Measurements from ENCODE around the gene UBE3C.
"Not testable (repeated sequence)": the region's sequence is repeated elsewhere in the genome, so short reads cannot be mapped to it uniquely, and the experiment has no call there.

UBE3C gene

DNA sequence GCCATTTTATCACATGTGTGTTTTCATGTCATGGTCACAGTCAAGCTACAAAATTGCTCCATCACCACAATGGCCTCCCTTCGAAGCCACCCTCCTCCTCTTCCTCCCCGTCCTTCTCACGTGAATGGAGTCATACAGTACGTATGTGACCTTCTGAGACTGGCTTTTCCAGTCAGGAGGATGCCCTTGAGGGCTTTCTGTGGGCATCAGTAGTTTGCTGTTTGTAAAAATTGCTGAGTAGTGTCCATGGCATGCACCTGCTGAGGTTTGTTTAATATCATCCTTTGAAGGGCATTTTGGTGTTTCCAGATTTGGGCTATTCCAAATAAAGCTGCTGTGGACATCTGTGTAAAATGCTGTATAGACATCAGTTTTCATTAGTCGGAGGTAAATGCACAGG, 5.9 kb upstream of the UBE3C start:
- DNase-seq: no peak

DNA sequence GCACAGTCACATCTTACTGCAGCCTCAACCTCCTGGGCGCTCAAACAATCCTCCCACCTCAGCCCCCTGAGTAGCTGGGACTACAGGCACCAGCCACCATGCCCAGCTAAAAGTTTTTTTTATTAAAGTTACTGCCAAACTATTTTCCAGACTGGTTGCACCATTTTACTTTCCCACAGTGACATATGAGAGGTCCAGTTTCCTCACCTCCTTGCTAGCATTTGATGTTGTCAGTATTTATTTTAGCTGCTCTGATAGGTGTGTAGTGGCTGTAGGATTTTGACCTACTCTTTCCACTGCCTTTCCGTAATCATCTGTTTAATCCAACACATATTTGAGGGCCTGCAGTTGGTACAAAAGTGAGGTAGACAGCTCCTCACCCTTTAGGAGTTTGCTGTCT, 5.4 kb upstream of the UBE3C start:
- DNase-seq: no peak

DNA sequence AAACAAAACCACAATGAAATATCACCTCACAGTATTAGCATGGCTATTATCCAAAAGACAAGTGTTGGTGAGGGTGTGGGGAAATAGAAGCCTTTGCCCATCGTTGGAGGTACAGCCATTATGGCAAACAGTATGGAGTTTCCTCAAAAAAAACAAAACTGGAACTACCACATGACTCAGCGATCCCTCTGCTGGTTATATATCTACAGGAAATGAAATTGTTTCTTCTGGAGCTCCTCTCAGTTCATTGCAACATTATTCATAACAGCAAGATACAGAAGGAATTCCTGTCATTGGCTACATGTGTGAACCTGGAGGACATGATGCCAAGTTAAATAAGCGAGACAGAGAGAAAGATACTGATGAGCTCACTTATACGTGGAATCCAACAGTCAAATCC, 2.4 kb upstream of the UBE3C start:
- no peak for DNase-seq

DNA sequence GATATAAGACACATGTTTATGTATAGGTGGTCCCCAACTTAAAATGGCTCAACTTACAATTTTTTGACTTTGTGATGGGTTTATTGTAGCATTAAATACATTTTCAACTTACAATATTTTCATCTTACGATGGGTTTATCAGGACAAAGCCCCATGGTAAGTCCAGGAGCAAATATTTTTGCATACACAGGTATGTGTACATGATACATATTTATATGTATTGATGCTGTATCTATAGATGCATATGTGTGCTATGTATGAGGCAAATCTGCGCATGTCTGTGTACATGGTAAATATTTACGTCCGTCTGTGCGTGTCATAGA, 664 bp upstream of the UBE3C start:
- DNase-seq: no peak

DNA sequence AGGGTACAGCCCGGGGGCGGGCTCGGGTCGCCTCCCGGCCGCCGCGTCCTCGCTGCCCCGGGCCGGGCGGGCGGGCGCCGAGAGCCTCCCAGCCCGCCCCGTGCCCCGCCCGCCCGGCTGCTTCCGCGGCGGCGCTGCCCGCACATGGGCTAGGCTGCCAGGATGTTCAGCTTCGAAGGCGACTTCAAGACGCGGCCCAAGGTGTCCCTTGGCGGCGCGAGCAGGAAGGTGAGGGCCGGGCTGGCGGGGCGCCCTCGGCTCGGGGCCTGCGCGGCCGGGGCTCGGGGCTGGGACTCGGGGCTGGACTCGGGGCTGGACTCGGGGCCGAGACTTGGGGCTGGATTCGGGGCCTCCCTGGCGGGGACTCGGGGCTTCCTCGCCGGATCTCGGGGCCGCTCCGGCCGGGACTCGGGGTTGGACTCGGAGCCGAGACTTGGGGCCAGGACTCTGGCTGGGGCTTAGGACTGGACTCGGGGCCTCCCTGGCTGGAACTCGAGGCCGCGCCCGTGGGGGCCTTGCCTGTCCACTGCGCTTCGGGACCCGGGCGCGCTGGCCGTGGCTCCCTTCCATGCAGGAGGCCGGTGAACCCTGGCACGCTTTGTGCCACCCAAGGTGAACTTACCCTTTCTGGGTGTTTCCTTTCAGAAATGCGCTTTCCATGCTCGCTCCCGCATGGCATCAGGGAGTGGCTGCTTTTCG, 534 bp downstream of the UBE3C start:
- no peak for DNase-seq

DNA sequence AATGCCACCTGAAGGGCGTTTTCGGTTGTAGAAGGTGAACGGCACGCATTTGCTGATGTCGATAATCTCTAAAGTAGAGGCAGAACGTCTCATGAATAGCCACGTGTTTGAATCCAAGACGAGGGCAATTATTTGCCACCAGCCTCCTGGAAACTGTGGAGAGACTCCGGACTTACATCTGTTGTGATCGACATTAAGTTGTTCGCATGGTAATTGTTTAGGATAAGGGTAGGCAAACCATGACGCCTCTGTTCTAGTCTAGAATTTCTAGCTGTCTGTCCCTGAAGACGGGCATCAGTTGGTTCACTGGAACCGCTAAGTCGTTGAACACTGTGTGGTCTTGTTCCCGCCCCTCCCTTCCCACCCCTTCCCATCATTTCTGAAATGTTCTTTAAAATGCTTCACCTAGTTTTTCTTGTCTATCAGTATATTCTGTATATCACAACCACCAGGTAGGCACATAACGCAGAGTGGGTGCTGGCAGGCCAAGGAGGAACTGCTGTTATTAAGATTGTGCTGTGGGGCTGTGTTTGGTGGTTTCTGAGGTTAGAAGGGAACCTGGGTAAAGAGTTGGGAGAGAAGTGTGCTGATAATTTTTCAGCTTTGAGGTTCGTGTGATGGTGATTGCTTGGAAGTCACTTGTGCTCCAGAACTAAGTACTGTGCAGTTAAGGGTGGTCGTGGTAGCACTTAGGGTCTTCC, 1.2 kb downstream of the UBE3C start:
- no peak for DNase-seq

DNA sequence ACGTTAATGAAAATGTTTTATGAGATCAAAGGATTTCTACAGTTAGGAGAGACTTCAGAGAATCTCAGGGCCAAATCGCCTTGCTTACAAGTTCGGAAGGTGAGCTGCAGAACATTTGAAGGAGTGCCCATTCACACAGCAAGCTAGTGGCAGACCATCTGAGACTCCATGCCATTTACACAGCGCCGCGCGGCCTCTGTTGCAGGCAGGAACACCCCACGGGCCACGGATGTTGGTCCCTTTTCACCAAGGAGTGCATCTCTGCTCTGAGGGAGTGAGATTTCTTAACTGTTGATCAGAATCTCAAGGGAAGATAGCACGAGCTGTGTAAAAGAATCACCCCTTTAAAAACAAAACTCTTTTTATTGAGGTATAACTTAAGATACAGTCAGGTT, 1.8 kb downstream of the UBE3C start:
- DNase-seq: no peak

DNA sequence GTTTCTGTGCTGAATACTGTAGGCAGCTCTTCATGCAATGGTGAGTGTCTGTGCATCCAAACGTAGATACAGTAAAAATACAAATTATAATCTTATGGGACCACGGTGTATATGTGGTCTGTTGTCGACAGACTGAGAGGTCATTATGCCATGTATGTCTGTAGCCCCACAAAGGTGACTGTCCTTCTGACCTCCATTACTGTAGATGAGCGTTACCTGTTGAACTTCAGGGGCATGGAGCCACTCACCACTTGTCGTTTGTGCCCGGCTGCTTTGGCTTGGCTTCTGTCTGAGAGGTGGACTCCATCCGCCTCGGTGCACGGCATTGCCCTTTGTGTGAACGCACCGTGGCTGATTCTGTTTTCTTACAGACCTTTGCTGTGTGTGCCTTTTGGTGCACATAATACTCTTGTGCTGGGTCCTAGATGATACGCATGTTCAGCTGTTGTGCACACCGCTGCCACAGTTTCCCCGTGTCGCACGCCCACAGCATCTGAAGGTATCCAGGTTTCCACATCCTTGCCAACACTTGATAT, 2.9 kb downstream of the UBE3C start:
- DNase-seq: no peak

DNA sequence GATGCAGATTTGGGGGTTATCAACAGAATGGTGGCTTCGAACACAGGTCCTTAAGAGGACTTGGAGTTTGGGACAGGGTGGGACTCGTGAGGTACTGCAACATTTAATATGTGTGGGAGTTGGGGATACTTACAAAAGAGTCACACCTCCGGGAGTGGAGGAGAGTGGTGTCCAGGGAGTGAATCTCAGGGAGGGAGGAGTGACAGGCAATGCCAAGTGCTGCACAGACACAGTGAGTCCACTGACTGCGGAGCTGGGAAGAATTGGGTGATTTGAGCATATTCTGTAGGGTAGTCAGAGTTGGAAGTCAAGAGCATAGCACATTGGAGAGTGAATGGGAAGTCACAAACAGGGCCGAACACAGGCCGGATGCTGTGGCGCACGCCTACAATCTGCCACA, 5.1 kb downstream of the UBE3C start:
- DNase-seq: no peak

DNA sequence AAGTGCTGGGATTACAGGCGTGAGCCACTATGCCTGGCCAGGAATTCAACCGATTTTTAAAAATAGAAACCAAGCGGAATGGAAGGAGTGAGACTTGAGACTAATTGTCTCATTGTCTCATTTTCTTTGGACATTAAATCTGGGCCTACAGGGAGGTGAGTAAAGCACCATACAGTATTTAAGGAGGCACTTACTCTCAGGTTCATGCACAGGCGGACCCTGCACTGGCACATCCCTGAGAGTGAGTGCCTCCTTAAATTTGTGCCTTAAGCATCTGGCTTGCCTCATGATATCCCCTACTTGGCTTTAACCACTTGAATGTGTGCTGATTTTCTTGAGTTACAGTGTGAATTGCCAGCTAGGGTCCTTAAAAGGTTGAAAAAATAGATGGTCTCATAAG, 10.6 kb downstream of the UBE3C start:
- DNase-seq: no peak

DNA sequence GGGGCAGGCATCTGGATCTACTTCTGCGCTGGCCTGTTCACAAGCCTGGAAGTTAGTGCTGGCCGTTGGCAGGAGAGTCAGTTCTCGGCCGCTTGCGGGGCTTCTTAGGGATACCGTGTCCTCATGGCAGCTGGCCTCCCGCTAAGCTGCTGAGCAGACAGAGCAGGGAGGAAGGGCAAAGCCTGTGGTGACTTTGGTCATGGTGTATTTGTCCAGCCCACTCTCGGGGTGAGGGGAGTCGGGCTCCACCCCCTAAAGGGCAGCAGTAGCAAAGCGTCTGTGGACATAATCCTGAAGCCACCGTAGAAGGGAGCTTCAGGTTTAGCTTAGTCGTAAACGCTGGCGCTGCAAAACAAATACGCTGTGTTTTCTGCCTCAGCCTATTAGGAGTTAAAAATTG, 12.2 kb downstream of the UBE3C start:
- no peak for DNase-seq

DNA sequence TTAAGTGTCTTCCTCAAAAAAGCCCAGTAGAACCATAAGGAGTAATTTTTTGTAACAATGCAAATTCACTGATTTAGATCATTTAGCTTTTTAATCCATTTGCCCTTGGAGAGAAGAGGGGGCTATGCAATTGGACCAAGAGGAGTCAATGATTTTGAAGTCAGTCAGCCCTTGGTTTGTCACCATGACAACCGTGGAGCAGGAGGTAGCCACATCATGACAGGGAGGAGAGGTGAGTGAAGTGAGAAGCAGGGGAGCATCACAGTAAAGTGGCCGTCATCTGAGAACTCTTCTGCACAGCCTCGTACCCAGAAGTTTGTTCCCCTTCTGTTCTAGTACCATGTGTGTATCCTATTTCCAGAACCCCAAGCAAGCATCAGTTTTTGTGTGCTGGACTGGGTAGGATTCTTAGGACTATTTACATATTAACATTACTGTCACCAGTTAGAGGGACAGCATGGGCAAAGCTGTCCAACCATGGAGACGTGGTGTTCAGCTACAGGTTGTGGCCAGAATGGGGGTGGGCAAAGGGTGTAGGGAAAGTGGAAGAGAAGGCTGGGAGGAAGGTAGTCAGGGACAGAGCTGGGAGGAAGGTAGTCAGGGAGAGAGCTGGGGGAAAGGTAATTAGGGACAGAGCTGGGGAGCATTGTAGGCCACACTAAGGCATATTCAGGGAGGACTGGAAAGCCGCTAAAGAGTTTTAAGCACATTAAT, 13.1 kb downstream of the UBE3C start:
- DNase-seq: no peak

DNA sequence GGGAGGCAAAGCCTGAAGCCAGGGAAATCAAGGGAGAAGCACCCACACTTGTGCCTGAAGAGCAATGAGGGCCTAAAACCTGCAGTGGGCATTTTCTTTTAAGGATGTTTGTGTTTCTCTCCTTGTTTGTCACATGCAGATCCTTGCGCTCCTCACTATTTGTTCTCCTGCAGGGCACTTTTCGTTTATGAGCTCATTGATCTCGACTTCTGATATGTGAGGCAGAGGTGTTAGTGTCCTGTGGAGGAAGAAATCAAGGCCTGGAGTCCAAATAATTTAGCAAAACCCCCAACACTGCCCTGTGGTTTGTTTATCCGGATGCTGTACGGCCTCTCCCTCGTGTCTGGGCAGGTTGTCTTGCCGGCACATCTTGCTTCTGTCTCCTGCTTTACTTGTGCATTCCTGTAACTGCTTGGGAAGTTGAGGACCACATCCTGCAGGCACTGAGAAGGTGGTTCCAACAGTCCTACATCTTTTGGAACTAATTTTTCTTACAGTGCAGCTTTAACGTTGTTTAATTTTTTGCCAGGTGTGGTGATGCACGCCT, 13.7 kb downstream of the UBE3C start:
- no peak for DNase-seq

DNA sequence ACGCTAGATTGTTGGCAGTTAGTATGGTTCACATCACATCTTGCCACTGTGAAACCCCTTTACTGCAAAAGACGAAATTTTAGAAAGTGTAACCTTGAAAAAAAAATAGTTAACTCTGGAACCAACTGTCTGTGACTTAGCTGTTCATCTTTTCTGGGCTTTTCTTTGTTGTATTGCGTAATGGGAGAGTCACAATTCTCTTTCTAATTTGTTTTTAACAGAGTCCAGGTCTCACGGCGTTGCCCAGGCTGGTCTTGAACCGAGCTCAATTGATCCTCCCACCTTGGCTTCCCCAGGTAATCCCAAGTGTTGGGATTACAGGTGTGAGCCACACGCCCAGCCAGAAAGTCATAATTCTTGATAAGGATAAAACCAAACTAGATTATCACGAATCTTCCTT, 14.5 kb downstream of the UBE3C start:
- no peak for DNase-seq

DNA sequence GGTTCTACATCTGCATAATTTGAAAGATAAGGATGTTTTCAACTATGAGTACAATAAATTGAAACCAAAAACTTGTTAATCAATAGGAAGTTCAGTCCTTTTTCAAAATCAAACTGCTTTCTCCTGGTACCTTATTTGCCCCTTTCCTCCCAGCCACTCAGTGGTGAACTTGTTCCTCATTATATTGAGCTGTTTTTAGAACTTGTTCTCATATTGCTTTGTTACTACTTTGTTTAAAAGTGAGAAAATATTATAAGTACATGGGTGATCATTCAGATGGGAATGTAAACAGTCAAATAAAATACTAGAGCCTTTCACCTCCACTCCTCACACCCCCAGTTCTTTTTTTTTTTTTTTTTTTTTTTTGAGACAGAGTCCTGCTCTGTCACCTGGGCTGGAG, 17.2 kb downstream of the UBE3C start:
- DNase-seq: no peak

DNA sequence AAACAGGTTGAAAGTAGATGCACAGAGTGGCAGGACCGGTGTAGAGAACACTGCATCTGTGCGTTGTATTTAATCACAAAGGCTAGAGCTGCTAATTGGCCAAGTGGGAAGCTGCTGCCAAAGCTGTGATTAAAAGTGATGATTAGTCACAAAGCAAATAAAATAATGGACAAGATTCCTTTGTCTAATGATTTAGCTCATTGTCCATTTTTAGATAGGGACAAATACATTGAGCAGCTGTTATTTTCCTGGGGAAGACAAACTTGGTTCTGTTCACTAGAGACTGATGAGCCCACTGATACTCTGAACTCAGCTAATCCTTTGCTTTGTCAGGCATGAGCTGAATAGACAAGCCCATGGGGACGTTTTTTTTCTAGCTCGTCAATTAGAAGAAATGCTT, 19.7 kb downstream of the UBE3C start:
- no peak for DNase-seq

DNA sequence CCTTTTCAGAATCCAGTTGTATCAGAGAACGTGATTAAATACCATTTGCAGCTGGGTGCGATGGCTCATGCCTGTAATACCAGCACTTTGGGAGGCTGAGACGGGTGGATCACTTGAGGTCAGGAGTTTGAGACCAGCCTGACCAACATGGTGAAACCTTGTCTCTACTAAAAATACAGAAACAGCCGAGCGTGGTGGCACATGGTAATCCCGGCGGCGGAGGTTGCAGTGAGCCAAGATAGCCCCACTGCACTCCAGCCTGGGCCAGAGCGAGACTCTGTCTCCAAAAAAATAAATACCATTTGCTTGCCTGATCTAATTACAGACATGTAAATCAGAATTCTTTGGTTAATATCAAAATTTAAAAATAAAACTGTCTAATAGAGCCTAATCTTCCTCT, 20.8 kb downstream of the UBE3C start:
- DNase-seq: not testable (repeated sequence)

DNA sequence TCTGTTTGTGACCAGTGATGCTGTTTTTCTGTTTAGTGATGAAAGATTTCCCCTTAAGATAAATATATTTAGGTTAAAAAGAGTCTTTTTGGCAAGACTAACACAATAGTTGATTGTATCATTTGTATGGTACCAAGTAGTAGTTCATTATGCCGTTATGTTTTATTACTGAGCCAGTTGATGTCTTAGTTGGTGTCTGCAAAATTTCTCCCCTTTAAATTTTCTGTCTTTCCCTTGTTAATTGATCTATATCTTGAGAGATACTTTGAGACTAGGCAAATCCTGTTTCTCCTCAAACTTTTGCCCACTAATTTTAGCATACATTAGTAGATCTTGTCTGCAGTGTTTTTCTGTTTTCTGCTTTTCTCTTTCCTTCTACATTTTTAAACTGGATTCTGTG, 21.7 kb downstream of the UBE3C start:
- DNase-seq: no peak

DNA sequence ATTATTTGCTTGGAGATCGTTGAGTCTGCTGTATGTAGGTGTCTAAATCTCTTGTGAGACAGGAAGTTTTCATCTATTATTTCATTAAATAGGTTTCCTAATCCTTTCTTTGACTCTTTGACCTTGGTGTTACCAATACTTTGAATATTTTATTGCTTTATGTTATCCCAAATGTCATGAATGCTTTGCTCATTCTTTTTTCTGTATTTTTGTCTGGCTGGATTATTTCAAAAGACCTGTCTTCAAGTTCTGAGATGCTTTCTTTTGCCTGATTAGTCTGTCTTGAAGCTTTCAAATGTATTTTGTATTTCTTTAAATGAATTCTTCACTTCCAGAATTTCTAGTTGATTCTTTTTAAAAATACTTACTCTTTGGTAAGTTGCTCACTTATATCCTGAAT, 27.3 kb downstream of the UBE3C start:
- DNase-seq: no peak

DNA sequence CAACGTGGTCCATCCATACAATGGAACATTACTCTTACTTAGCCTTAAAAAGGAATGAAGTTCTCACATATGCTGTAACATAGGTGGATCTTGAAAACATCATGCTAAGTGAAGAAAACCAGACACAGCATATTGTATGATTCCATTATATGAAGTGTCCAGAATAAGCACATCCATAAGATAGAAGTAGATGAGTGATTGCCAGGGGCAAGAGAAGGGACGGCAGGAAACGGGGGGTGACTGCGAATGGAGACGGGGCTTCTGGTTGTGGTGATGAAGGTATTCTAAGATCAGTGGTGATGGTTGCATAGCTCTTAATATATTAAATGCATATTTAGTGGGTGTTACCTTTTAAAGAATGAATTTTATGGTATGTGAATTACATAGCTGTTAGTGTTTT, 29.8 kb downstream of the UBE3C start:
- DNase-seq: no peak

DNA sequence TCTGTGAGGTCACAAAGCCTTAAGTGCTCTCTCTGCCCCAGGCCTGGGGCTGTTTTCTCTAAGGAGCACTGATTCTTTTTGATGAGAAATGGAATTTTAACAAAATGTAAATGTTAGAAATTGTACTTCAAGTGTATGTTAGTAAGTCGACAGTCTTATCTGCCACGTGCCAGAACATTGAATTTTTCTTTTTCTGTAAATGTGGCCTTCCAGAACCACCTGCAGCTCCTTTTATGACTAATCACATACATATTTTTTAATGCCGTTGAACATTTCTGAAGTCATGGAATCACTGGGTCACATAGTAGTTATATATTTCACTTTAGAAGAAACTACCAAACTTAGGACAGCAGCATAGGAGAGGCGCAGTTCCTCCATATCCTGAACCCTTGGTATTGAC, 38.0 kb downstream of the UBE3C start:
- DNase-seq: no peak

DNA sequence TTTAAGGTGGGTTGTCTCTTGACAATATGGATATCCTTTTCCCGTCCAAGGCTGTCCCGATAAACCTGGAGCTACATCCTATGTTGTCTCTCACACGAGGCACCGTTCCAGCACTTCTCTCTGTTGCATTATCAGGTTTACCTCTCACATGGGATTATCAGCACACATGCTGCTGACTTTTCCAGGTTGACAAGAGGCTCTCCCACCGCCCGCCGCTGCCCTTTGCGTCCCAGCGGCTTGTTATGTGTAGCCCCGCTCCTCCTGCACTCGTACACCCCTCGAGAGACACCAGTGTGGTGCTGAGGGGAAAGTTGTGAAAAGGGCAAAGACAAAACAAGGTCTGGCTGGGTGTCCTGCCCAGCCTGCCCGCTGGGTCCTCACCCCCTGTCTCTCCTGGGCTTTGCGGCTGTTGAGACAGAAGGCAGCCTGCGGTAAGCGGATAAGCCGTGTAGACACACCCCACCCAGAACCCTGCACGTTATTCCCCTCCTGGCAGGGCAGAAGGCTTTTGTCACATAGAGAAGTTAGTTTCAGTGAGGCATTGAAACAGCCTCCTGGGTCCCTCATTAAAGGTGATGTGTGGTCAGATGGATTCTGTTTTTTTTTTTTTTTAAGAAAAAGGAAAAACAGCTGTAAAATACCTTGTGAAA, 38.7 kb downstream of the UBE3C start:
- DNase-seq: no peak

DNA sequence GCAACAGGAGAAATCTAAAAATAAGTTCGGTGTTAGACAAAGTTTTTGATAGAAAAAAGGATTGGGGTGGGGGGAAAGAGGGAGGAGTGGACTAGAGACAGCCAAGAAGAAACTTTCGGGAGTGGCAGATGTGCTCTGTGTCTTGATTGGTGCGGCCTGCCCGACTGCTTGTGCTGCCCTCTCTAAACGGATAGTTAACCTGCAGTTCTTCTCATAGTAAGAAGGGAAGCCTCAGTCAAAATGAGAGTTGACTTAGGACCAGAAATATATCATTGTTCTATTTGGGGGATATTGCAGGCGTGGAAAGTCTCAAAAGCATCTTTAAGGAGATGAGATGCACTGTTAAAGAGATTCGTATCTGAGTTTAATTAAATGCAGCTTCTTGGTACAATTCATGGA, 39.3 kb downstream of the UBE3C start:
- DNase-seq: no peak
